Forelimb muscle (tissue), 1 donor: ENCODE results near the gene MIB2. TPM values are rescaled to one million over a fixed set of nuclear protein-coding genes. Genes with fewer than 3 reads are reported as not detected.
A peak's percentile ranks its signal among the peaks of the same experiment; 100 is the strongest.
"Not testable (repeated sequence)": the region's sequence is repeated elsewhere in the genome, so short reads cannot be mapped to it uniquely, and the experiment has no call there.

Experiments used
- DNase-seq: peaks from one replicate; pipeline ENCODE4 v3.0.0-alpha.2; 2013; ENCODE audit warnings: low read depth
- polyA plus RNA-seq: library from polyadenylated mRNA; unstranded; fragments of 120-200 nt; gene quantifications from one replicate; pipeline ENCODE4 v1.2.1, GENCODE V29; 2013; ENCODE audit not compliant: insufficient read length

Gene MIB2
- polyA plus RNA-seq, result 78.7 TPM

- DNase-seq, result peak; percentile 88
Observed at GRCh38 chr1:1615256-1616044, at the start of gene MIB2. Gene MIB2, plus strand, starts transcription at chr1:1615500. Its CDS starts 7,953 bp downstream, at chr1:1623453.

DNA sequence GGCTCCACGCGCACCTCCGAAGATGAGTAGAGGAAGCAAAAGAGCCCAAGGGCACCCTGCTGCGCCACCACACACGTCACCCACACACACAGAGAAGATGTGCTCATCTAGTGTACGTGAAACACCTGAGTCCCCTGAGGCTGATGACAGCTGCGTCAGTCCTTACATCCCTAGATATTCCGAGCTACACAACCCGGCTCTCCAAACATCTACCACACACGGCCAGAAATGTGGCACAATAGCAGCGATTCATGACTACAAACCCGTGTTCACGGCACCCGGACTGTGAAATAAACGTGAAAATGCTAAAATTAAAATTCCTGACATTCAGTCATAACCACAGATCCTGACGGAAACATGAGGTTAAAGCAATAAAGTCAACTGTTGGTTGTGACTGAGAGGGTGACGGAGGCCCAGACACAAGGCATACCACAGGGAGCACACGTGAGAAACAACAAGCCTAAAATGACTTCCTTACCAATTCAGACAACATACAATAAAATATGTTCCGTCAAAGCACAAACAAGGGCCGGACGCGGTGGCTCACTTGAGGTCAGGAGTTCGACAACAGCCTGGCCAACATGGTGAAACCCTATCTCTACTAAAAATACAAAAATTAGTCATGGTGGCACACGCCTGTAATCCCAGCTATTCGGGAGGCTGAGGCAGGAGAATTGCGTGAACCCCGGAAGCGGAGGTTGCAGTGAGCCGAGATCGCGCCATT lies 48.0 kb upstream of the MIB2 start:
- DNase-seq, result no peak

GRCh38 chr1:1567891-1568291 lies 47.4 kb upstream of the MIB2 start:
- DNase-seq, result no peak

- DNase-seq, result no peak
Observed at GRCh38 chr1:1569341-1569740, 46.0 kb upstream of the MIB2 start.

DNA sequence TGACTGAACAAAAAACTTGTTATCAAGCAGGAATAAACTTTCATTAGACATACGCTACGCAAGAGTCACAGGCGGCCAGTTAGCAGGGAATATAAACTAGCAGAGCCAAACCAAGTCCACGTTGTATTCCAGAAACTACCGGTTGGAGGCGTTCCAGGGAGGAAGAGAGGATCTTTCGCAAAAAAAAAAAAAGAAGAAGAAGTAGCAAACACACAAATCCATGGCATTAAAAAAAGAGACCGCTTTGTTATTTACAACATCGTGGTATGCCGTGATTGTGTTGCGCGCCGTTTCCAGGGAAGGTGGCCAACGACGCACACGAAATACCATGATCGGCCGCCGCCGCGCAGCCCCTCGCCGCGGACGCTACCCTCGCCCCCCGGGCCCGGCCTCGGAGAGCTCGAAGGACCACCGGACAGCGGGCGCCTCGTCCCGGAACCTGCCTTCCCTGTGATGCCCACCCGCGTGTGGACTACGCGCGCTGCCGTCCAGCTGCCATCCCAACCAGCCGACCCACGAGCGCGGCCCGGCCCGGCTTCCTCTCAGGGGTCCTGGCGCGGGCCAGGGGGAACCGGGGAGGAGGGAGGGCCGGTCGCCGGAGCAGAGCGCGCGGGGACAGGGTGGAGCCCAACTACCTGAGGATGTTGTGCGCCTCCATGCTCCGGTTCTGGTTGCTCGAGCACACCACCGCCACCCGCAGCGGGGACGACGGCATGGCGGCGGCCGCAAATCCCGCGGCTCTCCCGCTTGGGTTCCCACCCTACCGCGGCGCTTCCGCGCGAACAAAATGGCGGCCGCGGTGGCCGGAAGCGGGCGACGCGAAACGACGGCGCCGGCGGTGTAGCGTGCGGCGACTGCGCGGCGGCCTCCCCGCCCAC lies 41.2 kb upstream of the MIB2 start:
- no peak for DNase-seq

DNA sequence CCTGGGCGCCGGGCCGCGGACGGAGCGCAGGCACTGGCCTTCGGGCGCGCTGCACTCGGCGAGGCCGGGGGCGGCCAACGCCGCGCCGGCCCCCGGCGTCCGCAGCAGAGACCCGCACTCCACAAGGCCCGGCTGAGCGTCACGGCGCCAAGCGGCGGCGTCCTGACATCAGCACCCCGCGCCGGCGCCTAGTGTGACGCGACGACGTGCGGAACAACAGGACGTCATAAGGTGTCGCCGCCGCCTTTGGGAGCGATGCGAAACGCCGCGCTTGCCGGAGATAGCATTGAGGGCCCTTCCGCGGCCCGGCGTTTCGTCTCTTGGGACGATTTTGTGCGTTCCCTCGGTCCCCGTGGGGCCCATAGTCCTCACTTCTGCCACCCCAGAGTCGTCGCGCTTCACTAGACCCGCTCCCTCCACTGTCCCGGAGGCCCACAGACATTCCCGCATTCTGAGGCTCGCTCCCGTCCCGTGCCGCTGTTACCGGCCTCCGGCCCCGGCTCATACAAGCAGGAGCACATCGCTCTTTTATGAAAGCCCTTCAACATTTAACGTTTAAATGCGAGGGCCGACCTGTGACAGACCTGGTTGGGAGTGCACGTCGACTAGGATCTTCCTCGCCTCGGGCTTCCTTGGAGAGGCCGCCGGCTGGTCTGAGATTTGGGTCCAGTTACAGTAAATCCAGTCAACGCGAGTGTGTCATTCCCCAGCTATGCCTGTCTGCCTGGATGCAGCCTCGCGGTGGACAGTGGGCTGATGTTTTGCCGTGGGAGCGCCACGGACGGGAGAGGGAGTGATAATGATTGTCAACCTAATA lies 40.4 kb upstream of the MIB2 start, which contains the start of gene SSU72:
Gene SSU72 (minus strand): TSS at position 143 of the 817 bp plus-strand sequence. CDS start 306 bp downstream, outside the sequence.
- peak; percentile 70 for DNase-seq

GRCh38 chr1:1577367-1578011 lies 37.8 kb upstream of the MIB2 start:
- DNase-seq, result no peak

GRCh38 chr1:1578371-1578940 lies 36.8 kb upstream of the MIB2 start:
- DNase-seq, result no peak

- DNase-seq, result no peak
Observed at GRCh38 chr1:1582585-1583346, 32.5 kb upstream of the MIB2 start.

- DNase-seq, result no peak
Observed at GRCh38 chr1:1583347-1584010, 31.8 kb upstream of the MIB2 start.

GRCh38 chr1:1591452-1591851 lies 23.8 kb upstream of the MIB2 start:
- DNase-seq, result no peak

DNA sequence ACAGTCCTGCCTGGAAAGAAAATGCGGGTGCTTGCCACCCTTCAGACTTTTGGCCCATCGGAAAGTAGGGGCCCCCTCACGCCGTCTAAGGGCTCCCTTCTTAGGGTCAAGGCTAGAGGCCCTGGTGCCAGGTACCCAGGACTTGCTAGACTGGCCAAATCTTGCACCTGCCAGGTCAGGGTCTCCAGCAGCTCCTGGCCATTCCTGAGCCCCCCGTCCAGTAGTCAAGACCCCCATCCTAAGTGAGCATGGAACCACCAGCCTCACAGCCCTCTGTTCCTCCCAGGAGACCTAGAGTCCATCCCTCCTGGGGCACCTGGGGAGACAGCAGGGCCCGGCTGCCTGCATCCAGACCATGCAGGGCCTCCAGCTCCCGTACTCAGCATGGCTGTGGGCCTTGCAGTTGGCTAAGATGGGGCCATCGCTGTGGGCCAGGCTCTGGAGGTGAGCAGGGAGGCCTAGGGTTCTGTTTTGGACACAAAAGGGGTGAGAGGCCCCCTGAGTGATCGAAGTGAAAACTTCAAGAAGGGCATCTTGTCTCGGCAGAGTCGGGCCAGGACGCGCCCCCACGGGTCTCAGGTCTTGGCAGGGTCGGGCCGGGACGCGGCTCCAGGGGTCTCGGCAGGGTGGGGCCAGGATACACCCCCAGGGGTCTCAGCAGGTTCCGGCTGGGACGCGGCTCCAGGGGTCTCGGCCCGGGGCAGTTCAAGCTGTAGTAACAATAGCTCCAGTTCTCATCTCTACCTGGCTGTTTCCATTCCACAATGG lies 21.3 kb upstream of the MIB2 start:
- no peak for DNase-seq

DNA sequence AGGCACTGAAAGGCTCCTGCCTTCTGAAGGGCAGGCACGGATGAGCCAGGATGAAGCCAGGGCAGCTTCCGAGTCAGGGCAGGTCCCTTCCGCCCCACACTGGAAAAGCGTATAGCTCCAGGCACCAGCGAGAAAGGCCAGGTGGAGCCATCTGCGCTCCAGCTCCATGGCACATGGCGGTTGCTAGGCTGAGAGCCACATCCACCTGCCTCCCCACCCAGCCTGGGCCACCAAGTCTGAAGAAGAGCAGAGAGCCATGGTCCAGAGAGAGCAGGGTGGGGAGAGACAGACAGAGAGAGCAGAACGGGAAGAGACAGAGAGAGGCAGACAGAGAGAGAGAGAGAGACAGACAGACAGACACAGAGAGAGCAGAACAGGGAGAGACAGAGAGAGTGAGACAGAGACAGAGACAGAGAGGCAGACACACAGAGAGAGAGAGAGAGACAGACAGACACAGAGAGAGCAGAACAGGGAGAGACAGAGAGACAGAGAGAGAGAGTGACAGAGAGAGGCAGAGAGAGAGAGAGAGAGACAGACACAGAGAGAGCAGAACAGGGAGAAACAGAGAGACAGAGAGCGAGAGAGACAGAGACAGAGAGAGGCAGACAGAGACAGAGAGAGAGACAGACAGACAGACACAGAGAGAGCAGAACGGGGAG lies 20.6 kb upstream of the MIB2 start:
- DNase-seq, result no peak

DNA sequence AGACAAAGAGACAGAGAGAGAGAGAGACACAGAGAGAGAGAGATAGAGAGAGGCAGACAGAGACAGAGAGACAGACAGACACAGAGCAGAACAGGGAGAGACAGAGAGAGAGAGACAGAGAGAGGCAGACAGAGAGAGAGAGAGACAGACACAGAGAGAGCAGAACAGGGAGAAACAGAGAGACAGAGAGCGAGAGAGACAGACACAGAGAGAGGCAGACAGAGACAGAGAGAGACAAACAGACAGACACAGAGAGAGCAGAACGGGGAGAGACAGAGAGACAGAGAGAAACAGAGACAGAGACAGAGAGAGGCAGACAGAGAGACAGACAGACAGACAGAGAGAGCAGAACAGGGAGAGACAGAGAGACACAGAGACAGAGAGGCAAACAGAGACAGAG lies 20.0 kb upstream of the MIB2 start:
- not testable (repeated sequence) for DNase-seq

DNA sequence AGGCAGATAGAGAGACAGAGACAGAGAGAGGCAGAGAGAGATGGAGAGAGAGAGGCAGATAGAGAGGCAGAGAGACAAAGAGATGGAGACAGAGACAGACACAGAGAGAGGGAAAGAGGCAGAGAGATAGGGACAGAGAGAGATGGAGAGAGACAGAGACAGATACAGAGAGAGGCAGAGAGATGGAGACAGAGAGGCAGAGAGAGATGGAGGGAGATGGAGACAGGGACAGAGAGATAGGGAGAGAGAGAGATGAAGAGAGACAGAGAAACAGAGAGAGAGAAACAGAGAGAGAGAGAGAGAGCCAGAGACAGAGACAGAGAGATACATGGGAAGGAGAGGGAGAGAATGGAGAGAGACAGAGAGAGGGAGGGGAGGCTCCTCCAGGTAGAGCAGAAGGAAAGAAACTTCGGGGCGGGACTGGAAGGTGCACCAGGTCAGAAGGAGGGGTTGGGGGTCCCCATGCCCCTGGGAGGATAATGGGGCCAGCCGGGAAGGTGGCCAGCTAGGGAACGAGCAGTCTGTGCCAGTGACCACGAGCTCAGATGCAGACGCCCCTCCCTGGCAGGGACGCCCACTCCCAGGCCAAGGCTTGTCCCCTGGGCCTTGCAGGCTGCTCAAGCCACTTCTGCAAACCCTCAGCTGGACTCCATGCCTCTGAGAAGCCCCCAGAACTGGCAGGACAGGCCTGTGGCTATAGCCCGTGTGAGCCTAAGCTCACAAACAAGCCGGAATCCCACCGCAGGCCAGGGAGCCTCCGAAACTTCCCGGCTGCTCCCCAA lies 18.6 kb upstream of the MIB2 start:
- no peak for DNase-seq

- DNase-seq, result no peak
Observed at GRCh38 chr1:1597275-1597930, 17.9 kb upstream of the MIB2 start.
